ENCODE results near the gene RNLS. TPM values are rescaled to one million over a fixed set of nuclear protein-coding genes. Genes with fewer than 3 reads are reported as not detected.

Gene RNLS
- total and polyA plus RNA-seq, 4 donors, result 5.8 to 11.6 (median 7.9) TPM

- no peak for TF ChIP-seq CTCF (IDR thresholded peaks at IDR 0.05; ENCODE audit: control extremely low read depth, extremely low read depth)
- Histone ChIP-seq H3K9ac (ENCODE audit: insufficient read depth in 1 of 2, low read length in 2 of 2) (no peak overlapping the region), H3K4me3 (no peak overlapping the region), H3K27me3 (ENCODE audit: control insufficient read depth in 3 of 3, insufficient read depth in 3 of 3, low read length in 2 of 3) (no peaks in the 10 kb centered on the region), H3K36me3 (ENCODE audit: control insufficient read depth in 4 of 4, insufficient read depth in 4 of 4, low read length in 4 of 4) (no peaks in the 10 kb centered on the region), H3K9me3 (ENCODE audit: control insufficient read depth in 4 of 4, insufficient read depth in 3 of 4, low read length in 3 of 4) (peaks cover 0 to 16% (median 5%) of the 10 kb centered on the region in 4 donors), H3K4me1 (ENCODE audit: control insufficient read depth in 5 of 5, insufficient read depth in 5 of 5, low read length in 5 of 5) (peaks cover 0 to 2% (median 0%) of the 10 kb centered on the region in 5 donors), H3K27ac (ENCODE audit: low read depth in 1 of 2, low read length in 1 of 2) (no peak overlapping the region)
- ATAC-seq (ENCODE audit: insufficient read depth, low FRiP score) (no peak), DNase-seq (no peak)
These were observed 187.4 kb downstream of the RNLS start for GRCh38 chr10:88395677-88396076.

GRCh38 chr10:88392222-88392621 is 190.9 kb downstream of the RNLS start:
- Histone ChIP-seq H3K4me1 (ENCODE audit: control insufficient read depth in 5 of 5, insufficient read depth in 5 of 5, low read length in 5 of 5) (peaks cover 0 to 8% (median 6%) of the 10 kb centered on the region in 5 donors), H3K4me3 (no peak overlapping the region), H3K9me3 (ENCODE audit: control insufficient read depth in 4 of 4, insufficient read depth in 3 of 4, low read length in 3 of 4) (peaks cover 0 to 6% (median 0%) of the 10 kb centered on the region in 4 donors), H3K27ac (ENCODE audit: low read depth in 1 of 2, low read length in 1 of 2) (no peak overlapping the region), H3K9ac (ENCODE audit: insufficient read depth in 1 of 2, low read length in 2 of 2) (no peak overlapping the region), H3K36me3 (ENCODE audit: control insufficient read depth in 4 of 4, insufficient read depth in 4 of 4, low read length in 4 of 4) (no peaks in the 10 kb centered on the region), H3K27me3 (ENCODE audit: control insufficient read depth in 3 of 3, insufficient read depth in 3 of 3, low read length in 2 of 3) (no peaks in the 10 kb centered on the region)
- 58 to 68% methylated on average over 1 of the region's 1 CpG for WGBS, 2 donors
- ATAC-seq (ENCODE audit: insufficient read depth, low FRiP score), result no peak
- no peak for TF ChIP-seq CTCF (IDR thresholded peaks at IDR 0.05; ENCODE audit: control extremely low read depth, extremely low read depth)
- DNase-seq, result no peak

- no peak overlapping the region for H3K9ac ChIP-seq (ENCODE audit: insufficient read depth in 1 of 2, low read length in 2 of 2)
These were observed 193.1 kb downstream of the RNLS start for GRCh38 chr10:88390041-88390440.

More at GRCh38 chr10:88390041-88390440, 193.1 kb downstream of the RNLS start:
- WGBS, 2 donors, result 82 to 83% methylated on average over 4 of the region's 4 CpGs
- no peak for TF ChIP-seq CTCF (IDR thresholded peaks at IDR 0.05; ENCODE audit: control extremely low read depth, extremely low read depth)
- peaks cover 2 to 28% (median 16%) of the 10 kb centered on the region in 5 donors for H3K4me1 ChIP-seq (ENCODE audit: control insufficient read depth in 5 of 5, insufficient read depth in 5 of 5, low read length in 5 of 5)
- no peaks in the 10 kb centered on the region for H3K27me3 ChIP-seq (ENCODE audit: control insufficient read depth in 3 of 3, insufficient read depth in 3 of 3, low read length in 2 of 3)
- no peaks in the 10 kb centered on the region for H3K9me3 ChIP-seq (ENCODE audit: control insufficient read depth in 4 of 4, insufficient read depth in 3 of 4, low read length in 3 of 4)
- H3K36me3 ChIP-seq (ENCODE audit: control insufficient read depth in 4 of 4, insufficient read depth in 4 of 4, low read length in 4 of 4), result no peaks in the 10 kb centered on the region
- ATAC-seq (ENCODE audit: insufficient read depth, low FRiP score) (no peak), DNase-seq (no peak)
- no peak overlapping the region for H3K27ac ChIP-seq (ENCODE audit: low read depth in 1 of 2, low read length in 1 of 2)
- no peak overlapping the region for H3K4me3 ChIP-seq

Data from lung (tissue), 12 donors.